ENCODE data around the gene CTBP2. TPM values are rescaled to one million over a fixed set of nuclear protein-coding genes. Genes with fewer than 3 reads are reported as not detected.

The CTBP2 gene
- total and polyA plus RNA-seq, 4 donors: 19.2 to 80.6 (median 63.2) TPM

GRCh38 chr10:125201791-125202622 is 41.6 kb upstream of the CTBP2 start:
- no peak for TF ChIP-seq CTCF (IDR thresholded peaks at IDR 0.05; ENCODE audit: control extremely low read depth, extremely low read depth)
- whole genome bisulfite sequencing, 2 donors: 88 to 94% methylated on average over 10 of the region's 10 CpGs
- no peak for DNase-seq

GRCh38 chr10:125201108-125201524 is 40.8 kb upstream of the CTBP2 start:
- Histone ChIP-seq H3K36me3 (ENCODE audit: control insufficient read depth in 4 of 4, insufficient read depth in 4 of 4, low read length in 4 of 4) (no peaks in the 10 kb centered on the region), H3K9ac (ENCODE audit: insufficient read depth in 1 of 2, low read length in 2 of 2) (no peak overlapping the region), H3K27me3 (ENCODE audit: control insufficient read depth in 3 of 3, insufficient read depth in 3 of 3, low read length in 2 of 3) (no peaks in the 10 kb centered on the region), H3K27ac (ENCODE audit: low read depth in 1 of 2, low read length in 1 of 2) (no peak overlapping the region), H3K4me3 (no peak overlapping the region), H3K9me3 (ENCODE audit: control insufficient read depth in 4 of 4, insufficient read depth in 3 of 4, low read length in 3 of 4) (no peaks in the 10 kb centered on the region), H3K4me1 (ENCODE audit: control insufficient read depth in 5 of 5, insufficient read depth in 5 of 5, low read length in 5 of 5) (no peaks in the 10 kb centered on the region)
- ATAC-seq (ENCODE audit: insufficient read depth, low FRiP score) (no peak), DNase-seq (no peak)
- no peak for TF ChIP-seq CTCF (IDR thresholded peaks at IDR 0.05; ENCODE audit: control extremely low read depth, extremely low read depth)
- 37 to 62% methylated on average over 5 of the region's 5 CpGs for WGBS, 2 donors

More at GRCh38 chr10:125201791-125202622, 41.6 kb upstream of the CTBP2 start:
- no peaks in the 10 kb centered on the region for H3K4me1 ChIP-seq (ENCODE audit: control insufficient read depth in 5 of 5, insufficient read depth in 5 of 5, low read length in 5 of 5)
- H3K27me3 ChIP-seq (ENCODE audit: control insufficient read depth in 3 of 3, insufficient read depth in 3 of 3, low read length in 2 of 3): no peaks in the 10 kb centered on the region
- no peak overlapping the region for H3K27ac ChIP-seq (ENCODE audit: low read depth in 1 of 2, low read length in 1 of 2)
- H3K9me3 ChIP-seq (ENCODE audit: control insufficient read depth in 4 of 4, insufficient read depth in 3 of 4, low read length in 3 of 4): no peaks in the 10 kb centered on the region
- no peak overlapping the region for H3K4me3 ChIP-seq
- H3K36me3 ChIP-seq (ENCODE audit: control insufficient read depth in 4 of 4, insufficient read depth in 4 of 4, low read length in 4 of 4): no peaks in the 10 kb centered on the region
- no peak for ATAC-seq (ENCODE audit: insufficient read depth, low FRiP score)
- no peak overlapping the region for H3K9ac ChIP-seq (ENCODE audit: insufficient read depth in 1 of 2, low read length in 2 of 2)

- ATAC-seq (ENCODE audit: insufficient read depth, low FRiP score): no peak
- Histone ChIP-seq H3K4me3 (no peak overlapping the region), H3K9ac (ENCODE audit: insufficient read depth in 1 of 2, low read length in 2 of 2) (no peak overlapping the region), H3K27me3 (ENCODE audit: control insufficient read depth in 3 of 3, insufficient read depth in 3 of 3, low read length in 2 of 3) (no peaks in the 10 kb centered on the region), H3K4me1 (ENCODE audit: control insufficient read depth in 5 of 5, insufficient read depth in 5 of 5, low read length in 5 of 5) (no peaks in the 10 kb centered on the region), H3K36me3 (ENCODE audit: control insufficient read depth in 4 of 4, insufficient read depth in 4 of 4, low read length in 4 of 4) (no peaks in the 10 kb centered on the region), H3K27ac (ENCODE audit: low read depth in 1 of 2, low read length in 1 of 2) (no peak overlapping the region), H3K9me3 (ENCODE audit: control insufficient read depth in 4 of 4, insufficient read depth in 3 of 4, low read length in 3 of 4) (no peaks in the 10 kb centered on the region)
- 62 to 79% methylated on average over 3 of the region's 3 CpGs for WGBS, 2 donors
- no peak for DNase-seq
- TF ChIP-seq CTCF (IDR thresholded peaks at IDR 0.05; ENCODE audit: control extremely low read depth, extremely low read depth): no peak
Measured at GRCh38 chr10:125200396-125200795, 40.0 kb upstream of the CTBP2 start.
